ENCODE results near the gene CPNE8. TPM values are rescaled to one million over a fixed set of nuclear protein-coding genes. Genes with fewer than 3 reads are reported as not detected.

The CPNE8 gene
- 1 to 10 TPM; 7.6 to 9.6 TPM for total RNA-seq

- Histone ChIP-seq H3K9me3 (no peaks in the 10 kb centered on the region), H3K27me3 (no peaks in the 10 kb centered on the region), H3K27ac (peak within 1 kb of the TSS; percentile 74 to 94 (median 80)), H3K4me1 (peaks cover 13% of the 10 kb centered on the region), H3K36me3 (replicated peaks in 1 of 2; ENCODE audit: insufficient read depth in 1 of 2, low read depth in 2 of 2) (no peaks in the 10 kb centered on the region), H3K4me3 (peak within 1 kb of the TSS; percentile 36 to 53)
- WGBS, 2 donors, result 0 to 1% methylated on average over 38 to 54 of the region's 54 CpGs
- ATAC-seq (peak; percentile 67), DNase-seq (peak; percentile 66 to 78 (median 76))
- intact Hi-C loops (cut with DNase I), result no loop called here
- peak; percentile 37 to 69 (median 65) for TF ChIP-seq POLR2A (IDR thresholded peaks at IDR 0.05)
- TF ChIP-seq CTCF (IDR thresholded peaks at IDR 0.05), result no peak
These were observed at the start of gene CPNE8 for GRCh38 chr12:38905480-38906351. CPNE8 (minus strand) TSS chr12:38905591; CDS start chr12:38905534, 57 bp downstream.

DNA sequence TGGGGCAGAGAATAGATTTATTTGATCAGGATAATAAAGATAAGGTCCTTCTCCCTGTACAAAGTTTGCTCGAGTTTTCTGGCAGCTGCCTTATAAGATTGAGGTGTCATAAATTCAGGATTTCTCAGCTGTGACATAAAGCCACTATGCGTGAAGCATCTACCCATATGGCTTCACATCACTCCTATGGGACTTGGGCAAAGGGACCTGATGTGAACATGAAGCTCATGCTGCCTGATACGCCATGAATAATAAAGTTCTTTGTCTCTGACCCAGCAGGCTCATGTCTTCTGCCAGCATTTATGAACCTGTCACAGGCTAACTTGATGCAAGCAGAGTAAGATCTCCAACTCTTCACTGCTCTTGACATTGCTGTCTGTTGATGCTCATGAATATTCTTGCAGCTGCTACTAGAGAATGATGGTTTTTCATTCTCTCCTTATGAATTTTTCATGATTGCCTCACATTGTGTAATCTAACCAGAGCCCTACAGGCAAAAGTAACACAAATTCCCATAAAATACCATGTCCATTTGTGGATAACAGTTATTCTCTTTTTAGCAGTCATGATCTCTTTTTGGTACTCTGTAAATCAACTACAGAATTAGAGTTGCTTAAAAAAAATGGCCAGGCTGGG, 49.0 kb upstream of the CPNE8 start:
- WGBS, 2 donors, result 50 to 66% methylated on average over 3 of the region's 3 CpGs
- Histone ChIP-seq H3K36me3 (replicated peaks in 1 of 2; ENCODE audit: insufficient read depth in 1 of 2, low read depth in 2 of 2) (no peaks in the 10 kb centered on the region), H3K9me3 (peaks cover 0 to 6% (median 0%) of the 10 kb centered on the region in 3 donors), H3K4me3 (no peak overlapping the region), H3K27ac (no peak overlapping the region), H3K4me1 (no peaks in the 10 kb centered on the region), H3K27me3 (no peaks in the 10 kb centered on the region)
- TF ChIP-seq CTCF (IDR thresholded peaks at IDR 0.05) (no peak), POLR2A (IDR thresholded peaks at IDR 0.05) (no peak)
- DNase-seq (no peak), ATAC-seq (no peak)
- intact Hi-C loops (cut with DNase I), result no loop called here

DNA sequence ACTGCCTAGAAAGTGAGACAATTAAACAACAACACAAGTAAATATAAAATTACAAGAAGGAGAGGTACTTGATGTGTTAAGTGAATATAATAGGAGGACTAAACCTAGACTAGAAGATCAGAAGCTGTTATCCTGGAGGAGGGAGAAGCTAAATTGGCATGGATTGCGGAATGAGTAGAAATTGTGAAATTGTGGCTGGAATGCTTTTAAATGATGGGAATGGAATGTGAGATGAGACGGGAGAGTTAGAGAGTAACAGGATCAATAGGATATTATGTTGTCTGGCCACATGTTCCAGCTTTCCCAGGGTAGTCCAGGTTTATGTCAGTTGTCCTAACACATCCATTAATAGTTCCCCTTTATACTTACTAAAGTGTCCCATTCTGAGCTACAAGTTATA, 44.0 kb upstream of the CPNE8 start:
- TF ChIP-seq POLR2A (IDR thresholded peaks at IDR 0.05) (no peak), CTCF (IDR thresholded peaks at IDR 0.05) (no peak)
- H3K4me3 ChIP-seq, result no peak overlapping the region
- WGBS, 2 donors, result 39 to 49% methylated on average over 2 of the region's 2 CpGs
- intact Hi-C loops (cut with DNase I), result no loop called here
- H3K4me1 ChIP-seq, result no peaks in the 10 kb centered on the region
- H3K9me3 ChIP-seq, result peaks cover 0 to 2% (median 0%) of the 10 kb centered on the region in 3 donors
- ATAC-seq (no peak), DNase-seq (no peak)
- H3K36me3 ChIP-seq (replicated peaks in 1 of 2; ENCODE audit: insufficient read depth in 1 of 2, low read depth in 2 of 2), result no peaks in the 10 kb centered on the region
- H3K27me3 ChIP-seq, result no peaks in the 10 kb centered on the region
- no peak overlapping the region for H3K27ac ChIP-seq

DNA sequence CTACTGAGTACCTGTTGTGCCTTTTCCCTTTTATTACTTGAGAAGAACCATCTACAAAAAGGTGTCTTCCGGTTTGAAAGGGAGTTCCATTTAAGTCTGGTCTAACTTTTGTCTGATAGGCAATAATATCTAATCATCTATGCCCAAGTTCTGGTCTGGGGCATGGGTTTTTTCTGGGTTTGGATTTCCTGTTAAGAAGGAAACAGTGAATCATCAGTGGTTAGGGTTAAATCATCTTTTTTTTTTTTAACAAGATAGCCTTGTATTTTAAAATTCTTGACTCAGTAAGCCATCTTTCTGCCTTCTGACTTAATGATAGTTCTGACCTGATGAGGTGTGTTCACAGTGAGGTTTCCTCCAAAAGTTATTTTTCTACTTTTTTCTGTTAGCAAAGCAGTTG, 29.3 kb upstream of the CPNE8 start:
- Histone ChIP-seq H3K27me3 (no peaks in the 10 kb centered on the region), H3K9me3 (no peaks in the 10 kb centered on the region), H3K27ac (no peak overlapping the region), H3K4me3 (no peak overlapping the region), H3K36me3 (replicated peaks in 1 of 2; ENCODE audit: insufficient read depth in 1 of 2, low read depth in 2 of 2) (no peaks in the 10 kb centered on the region), H3K4me1 (no peaks in the 10 kb centered on the region)
- 34 to 35% methylated on average over 1 of the region's 1 CpG for WGBS, 2 donors
- TF ChIP-seq CTCF (IDR thresholded peaks at IDR 0.05), result no peak
- no peak for TF ChIP-seq POLR2A (IDR thresholded peaks at IDR 0.05)
- DNase-seq, result no peak
- intact Hi-C loops (cut with DNase I), result no loop called here
- no peak for ATAC-seq

Data from body of pancreas (tissue), 4 donors.